Nucleus accumbens (tissue), 56 donors: ENCODE results near the gene ANGPTL8.

Experiments used
- DNase-seq, 56 donors: peaks; one replicate each; lab custom pipeline; 2025; lab: John Stamatoyannopoulos, UW

Gene ANGPTL8

DNA sequence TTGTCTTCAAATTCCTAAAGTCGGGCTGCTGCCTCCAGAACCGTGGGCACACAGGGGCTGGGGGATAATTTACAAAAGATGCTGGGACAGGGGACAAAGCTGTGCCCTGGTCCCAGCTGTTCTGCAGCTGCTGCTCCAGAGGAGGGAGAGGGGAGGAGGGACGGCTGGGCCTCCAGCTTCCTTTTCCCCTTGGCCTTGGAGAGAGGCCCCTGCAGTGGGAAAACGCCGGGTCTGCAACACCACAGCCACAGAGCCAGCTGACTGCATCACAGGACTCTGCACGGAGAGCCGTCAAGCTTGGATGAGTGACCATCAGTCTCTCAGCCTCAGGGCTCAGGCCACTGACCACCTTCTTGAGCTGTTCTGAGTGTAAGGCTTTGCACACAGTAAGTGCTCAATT, 16.8 kb downstream of the ANGPTL8 start:
- no peak for DNase-seq

DNA sequence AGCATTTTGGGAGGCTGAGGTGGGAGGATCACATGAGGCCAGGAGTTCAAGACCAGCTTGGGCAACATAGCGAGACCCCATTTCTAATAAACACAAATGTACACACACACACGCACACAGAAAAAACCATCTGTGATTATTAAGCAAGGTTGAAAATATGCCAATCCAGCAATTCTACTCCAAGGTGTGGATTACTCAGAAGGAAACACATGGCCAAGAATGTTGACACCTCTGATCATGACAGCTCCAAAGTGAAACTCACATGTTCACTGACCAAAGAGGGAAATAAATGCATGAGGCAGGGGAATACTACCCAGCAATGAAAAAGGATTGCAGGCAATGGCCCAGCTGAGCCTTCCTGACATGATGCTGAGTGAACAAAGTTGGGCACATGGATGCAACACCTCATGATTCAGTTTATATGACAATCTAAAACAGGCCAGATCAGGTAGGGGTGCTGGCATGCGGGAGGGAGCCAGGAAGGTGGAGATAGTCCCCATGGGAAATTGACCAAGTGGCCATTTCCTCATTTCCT, 18.5 kb downstream of the ANGPTL8 start:
- no peak for DNase-seq

DNA sequence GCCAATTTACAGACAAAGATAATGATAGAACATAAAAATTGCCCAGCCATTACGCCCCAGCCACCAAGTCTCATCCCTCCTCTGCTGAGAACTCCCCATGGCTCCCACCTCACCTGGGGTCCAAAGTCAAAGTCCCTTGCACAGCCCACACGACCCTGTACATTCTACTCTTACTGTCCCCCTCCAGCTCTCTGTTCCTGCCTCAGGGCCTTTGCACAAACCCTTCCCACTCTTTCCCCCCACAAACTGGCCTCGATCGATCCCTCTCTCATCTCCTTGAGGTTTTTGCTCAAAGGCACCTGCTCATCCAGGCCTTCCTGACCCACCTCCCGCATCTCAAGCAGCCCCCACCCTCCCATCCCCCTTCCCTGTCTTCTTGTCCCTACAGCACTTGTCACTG, 21.6 kb downstream of the ANGPTL8 start:
- DNase-seq, result no peak

DNA sequence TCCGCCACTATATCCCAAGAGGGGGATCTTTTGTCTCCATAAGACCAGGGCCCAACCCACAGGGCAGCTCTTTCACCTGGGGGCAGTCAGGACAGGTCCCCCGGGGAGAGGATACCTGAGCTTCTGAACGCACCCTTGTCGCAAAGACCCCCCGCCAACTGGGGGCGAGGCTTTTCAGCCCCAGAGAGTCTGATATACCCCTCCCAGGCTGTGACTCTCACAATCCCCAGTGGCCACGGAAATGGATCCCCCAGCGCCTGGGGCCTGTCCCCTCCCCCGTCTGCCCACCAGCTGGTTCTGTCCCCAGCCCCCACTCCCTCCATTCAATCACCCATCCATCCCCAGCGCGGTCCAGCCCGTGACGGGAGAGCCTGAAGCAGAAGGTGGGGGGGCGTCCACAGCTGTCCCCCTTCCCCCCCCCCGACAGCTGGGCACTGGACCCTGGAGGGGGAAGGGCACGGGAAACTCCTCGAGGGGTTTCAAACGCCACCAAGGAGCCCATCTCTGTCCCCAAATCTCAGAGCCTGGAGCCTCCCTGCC, 22.1 kb downstream of the ANGPTL8 start:
- peak in 1 of 56 donors; percentile 15 for DNase-seq

DNA sequence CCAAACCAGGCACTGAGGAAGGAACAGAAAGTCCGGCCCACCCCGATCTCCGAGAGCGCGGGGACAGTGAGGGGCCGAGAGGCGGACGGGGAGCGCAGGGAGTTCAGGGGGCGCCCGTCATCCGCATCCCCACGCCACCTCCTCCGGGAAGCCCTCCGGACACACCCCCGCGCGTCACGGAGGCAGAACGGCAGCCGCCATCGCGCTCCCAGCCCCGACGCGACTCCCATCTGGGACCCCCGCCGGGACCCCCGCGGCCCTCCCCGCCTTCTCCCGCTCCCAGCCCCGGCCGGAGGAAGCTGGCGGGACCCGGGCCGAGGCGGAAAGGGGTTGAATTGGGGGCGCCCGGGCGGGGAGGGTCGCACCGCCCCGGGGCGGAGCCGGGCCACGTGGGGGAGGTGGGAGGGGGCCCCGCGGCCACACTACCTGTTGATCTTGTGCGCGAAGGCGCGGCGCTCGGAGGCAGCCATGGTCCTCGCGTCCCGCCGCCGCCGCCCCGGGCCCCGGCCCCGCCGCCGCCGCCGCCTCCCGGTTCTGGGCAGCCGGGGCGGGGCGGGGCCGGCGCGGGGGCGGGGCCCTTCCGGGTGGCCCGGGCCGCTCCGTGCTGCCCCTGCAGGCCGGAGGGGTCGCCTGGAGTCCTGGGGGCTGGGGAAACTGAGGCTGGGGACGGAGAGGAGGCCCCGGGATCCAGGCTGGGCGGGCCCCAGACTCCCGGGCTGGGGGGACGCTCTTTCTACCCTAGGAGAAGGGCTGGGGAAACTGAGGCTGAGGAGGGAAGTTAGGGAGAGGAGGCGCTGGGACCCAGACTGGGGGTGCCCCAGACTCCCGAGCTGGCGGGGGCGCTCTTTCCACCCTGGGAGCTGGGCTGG, 22.8 kb downstream of the ANGPTL8 start, which contains the start of gene DOCK6:
Gene DOCK6 (minus strand): TSS at position 554 of the 869 bp plus-strand sequence. CDS start 84 bp downstream, at position 470.
- DNase-seq, result peak in 2 of 56 donors; percentile 23 to 25

DNA sequence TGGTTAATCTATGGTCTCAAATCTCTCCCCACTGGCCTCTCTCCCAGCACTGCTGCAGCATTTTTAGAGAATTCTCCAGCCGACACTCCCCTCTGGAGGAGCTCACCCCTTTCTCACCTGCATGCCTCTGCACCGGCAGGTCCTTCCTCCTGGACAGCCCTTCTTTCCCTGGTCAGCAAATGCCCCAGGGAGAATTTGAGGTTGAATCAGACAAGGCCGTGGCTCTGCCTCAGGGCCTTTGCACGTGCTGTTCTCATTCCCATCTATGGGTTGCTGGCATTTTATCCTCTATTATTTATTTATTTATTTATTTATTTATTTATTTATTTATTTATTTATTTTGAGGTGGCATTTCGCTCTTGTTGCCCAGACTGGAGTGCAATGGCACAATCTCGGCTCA, 24.3 kb downstream of the ANGPTL8 start:
- no peak for DNase-seq

DNA sequence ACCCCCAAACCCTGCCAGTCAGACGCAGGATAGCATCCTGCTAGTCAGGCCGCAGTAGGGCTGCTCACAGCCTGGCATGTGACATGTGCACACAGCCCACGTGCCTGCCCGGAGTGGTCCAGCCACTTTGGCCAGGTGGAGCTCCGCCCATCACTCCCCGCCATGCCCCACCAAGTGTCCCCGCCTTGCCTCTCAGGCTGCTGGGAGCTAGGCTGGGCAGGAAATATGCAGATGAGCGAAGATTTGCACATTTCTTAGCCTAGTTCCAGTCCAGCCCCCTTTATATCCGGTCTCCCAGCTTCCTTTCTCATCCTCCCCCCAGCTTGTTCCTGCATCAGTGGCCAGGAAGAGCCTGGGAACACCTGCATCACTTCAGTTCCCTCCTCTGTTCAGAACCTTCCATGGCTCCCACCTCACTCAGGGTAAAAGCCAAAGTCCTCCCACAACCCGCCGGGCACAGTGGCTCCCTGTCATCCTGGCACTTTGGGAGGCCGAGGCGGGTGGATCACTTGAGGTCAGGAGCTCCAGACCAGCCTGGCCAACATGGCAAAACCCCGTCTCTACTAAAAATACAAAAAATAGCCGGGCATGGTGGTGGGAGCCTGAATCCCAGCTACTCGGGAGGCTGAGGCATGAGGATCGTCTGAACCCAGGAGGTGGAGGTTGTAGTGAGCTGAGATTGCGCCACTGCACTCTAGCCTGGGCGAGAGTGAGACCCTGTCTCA, 25.2 kb downstream of the ANGPTL8 start:
- no peak for DNase-seq

DNA sequence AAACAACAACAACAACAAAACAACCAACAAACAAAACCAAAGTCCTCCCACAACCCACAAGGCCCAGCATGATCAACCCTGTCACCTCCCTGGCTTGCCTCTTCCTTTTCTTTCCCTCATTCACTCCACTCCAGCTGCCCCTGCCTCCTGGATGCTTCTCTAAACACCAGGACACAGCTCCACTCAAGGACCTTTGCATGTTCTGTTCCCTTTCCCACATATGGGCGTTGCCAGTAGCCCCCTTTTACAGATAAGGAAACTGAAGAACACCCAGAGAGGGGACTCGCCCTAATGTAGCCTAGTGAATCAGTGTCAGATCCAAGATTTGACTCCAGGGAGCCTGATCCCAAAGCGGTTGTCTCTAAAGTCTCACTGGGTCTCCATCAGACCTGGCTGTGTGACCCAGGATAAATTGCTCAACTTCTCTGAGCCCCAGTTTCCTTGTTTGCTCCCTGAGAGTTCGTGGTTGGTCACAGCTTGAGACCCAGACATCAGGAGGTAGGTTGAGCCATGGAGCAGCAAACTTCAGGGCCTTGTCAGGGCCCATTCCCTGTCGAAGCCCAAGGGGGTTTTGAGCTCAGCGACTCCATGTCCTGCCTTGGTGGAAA, 25.9 kb downstream of the ANGPTL8 start:
- no peak for DNase-seq

DNA sequence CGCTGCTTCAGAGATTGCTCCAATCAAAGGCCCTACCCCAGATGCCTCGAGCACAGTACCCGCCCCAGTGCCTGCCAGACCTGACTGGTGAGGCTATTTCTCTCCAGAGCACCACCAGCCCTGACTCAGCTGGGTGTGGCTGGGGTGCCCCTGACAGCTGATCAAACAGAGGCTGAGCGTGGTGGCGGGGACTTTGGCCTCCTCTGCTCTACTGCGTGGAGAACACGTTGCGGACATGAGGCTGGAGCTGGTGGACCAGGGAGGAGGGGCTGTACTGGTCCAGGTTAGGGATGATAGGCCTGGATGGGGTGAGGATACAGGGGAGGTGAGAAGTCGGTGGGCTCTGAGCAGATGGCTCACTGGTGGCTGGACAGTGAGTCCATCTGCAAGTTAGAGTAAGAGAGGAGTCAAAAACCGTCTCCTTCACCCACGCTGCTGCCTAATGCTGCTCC, 26.4 kb downstream of the ANGPTL8 start:
- no peak for DNase-seq

DNA sequence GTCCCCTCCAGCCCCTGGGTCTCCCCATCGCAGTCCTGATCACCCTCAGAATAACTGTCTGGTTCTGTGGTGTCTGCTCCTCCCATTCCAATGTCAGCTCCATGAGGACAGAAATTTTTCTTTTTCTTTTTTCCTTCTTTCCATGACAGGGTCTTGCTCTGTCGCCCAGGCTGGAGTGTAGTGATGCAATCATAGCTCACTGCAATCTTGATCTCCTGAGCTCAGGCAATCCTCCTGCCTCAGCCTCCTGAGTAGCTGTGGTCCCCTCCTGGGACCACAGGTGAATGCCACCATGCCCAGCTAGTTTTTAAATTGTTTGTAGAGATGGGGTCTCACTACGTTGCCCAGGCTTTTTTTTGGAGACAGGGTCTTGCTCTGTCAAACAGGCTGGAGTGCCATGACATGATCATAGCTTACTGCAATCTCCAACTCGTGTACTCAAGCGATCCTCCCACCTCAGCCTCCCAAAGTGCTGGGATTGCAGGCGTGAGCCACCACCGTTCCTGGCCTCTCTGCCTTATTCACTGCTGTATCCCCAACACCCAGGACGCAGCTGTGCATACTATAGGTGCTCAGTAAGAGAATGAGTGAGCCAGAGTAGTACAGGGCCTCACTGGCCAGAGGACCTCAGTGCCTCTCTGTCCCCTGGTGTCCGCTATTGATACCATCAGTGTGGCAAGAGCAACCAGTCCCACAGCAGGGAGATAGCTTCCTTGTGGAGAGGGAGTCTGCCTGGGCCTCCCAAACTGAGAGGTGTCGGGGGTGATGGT, 28.1 kb downstream of the ANGPTL8 start:
- no peak for DNase-seq

DNA sequence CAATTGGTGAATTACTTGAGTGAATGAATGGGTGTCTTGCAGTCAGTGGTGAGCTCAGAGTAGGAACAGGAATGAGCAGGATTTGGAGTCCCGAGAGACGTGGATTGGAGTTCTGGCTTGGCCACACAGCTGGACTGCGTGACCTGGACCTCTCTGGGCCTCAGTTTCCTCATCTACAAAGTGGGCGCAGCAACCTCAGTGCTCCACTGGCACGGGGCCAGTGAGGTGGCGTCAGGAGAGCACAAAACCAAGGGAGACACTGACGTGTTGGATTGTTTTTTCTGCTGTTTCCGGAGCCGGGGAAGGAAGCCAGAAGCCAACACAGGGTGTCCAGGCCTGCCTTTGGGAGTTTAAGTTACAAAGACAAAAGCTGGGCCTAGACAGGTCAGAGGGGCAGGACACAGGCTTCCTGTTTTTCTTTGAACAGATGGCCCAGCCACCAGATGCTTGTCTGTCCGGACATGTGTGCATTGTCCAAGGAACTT, 29.4 kb downstream of the ANGPTL8 start:
- peak in 7 of 56 donors; percentile 1 to 16 (median 6) for DNase-seq

DNA sequence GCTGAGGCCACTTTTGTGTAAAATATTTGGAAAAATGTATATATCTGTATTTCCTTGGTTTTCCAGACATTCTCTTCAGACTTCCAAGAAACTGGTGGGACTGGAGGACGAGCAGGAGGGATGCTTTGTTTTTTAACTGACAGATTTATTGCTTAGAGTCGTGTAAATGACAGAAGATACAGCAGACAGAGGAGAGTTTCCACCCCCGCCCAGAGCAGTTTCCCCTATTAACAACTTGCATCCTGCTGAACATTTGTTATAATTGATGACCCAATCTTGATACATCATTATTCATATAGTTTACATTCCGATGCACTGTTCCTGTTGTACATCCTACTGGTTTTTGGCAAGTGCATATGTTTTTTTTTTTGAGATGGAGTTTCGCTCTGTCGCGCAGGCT, 30.0 kb downstream of the ANGPTL8 start:
- DNase-seq, result no peak

DNA sequence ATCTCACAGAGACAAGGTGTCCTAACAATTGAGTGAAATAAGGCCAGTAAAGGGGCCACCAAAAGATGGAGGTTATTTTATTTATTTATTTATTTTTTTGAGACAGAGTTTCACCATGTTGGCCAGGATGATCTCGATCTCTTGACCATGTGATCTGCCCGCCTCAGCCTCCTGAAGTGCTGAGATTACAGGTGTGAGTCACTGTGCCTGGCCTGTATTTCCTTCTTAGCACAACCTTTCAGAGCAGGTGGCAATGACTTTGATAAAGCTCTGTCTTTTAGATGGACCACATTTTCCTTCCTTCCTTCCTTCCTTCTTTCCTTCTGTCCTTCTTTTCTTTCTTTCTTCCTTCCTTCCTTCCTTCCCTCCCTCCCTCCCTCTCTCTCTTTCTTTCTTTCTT, 33.9 kb downstream of the ANGPTL8 start:
- DNase-seq, result no peak

DNA sequence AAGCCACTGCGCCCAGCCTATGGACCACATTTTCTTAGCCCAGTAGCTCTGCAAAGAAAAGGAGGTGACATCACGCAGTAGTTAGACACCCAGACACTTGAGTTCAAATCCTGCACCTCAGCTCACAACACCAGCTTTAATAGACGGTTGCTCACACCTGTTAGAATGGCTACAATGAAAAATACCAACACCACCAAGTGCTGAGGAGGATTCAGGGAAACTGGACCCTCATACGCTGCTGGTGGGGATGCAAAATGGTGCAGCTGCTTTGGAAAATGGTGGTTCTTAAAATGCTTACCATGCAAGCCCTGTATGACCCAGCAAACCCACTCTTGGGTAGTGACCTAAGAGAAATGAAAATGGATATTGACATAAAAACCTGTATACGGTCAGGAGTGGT, 34.6 kb downstream of the ANGPTL8 start:
- no peak for DNase-seq

DNA sequence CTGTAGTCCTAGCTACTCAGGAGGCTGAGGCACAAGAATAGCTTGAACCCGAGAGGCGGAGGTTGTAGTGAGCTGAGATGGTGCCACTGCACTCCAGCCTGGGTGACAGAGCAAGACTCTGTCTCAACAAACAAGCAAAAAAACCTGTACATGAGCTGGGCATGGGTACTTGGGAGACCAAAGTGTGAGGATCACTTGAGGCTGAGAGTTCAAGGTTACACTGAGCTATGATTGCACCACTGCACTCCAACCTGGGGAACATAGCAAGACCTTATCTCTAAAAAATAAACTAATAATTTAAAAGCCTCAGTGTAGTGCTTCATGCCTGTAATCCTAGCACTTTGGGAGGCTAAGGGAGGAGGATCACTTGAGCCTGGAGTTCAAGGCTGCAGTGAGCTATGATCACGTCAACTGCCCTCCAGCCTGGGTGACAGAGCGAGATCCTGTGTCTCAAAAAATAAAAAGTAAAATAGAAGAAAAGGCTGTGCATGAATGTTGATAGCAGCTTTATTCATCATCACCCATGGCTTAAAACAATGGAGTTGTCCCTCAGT, 35.2 kb downstream of the ANGPTL8 start:
- no peak for DNase-seq

DNA sequence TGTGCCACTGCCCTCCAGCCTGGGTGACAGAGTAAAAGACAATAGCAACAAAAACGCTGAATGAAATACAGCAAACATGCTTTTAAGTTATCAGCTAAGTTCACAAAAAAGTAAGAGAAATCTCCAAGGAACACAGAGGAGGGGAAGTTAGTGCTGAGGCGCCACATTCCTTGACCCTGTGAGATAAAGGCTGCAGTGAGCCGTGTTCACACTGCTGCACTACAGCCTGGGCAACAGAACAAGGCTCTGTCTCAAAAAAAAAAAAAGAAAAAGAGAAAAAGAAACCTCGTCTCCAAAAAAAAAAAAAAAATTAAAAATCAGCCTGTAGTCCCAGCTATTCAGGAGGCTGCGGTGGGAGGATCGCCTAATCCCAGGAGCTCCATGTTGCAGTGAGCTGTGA, 39.3 kb downstream of the ANGPTL8 start:
- no peak for DNase-seq

DNA sequence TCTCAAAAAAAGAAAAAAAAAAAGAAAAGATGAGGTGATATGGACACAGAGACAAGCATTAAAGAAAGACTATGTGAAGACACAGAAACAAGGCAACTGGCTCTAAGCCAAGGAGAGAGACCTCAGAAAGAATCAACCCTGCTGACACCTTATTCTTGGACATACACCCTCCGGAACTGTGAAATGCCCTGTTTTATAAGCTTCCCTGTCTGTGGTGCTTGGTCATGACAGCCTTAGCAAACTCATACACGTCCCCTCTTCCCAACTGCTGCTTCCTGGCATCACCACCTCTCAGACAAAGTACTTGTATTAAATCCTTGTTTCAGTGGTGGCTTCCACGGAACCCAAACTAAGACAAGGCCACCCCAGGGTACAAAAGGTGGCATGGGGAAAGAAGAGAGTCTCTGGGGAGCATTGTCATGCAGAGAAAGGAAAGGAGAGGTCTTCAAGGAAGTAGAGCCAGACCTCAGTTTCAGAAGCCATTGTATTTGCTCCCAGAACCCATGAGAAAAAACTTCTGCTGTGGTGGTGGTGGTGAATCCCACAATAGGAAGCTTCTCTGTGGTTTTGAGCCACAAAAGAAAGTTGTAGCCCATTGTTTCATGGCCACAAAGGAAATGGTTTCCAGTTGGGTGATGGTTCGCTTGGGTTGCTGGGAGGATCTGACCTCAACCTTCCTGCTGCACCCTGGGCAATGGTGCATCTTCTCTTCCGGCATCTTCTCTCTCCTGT, 40.3 kb downstream of the ANGPTL8 start:
- DNase-seq, result no peak

DNA sequence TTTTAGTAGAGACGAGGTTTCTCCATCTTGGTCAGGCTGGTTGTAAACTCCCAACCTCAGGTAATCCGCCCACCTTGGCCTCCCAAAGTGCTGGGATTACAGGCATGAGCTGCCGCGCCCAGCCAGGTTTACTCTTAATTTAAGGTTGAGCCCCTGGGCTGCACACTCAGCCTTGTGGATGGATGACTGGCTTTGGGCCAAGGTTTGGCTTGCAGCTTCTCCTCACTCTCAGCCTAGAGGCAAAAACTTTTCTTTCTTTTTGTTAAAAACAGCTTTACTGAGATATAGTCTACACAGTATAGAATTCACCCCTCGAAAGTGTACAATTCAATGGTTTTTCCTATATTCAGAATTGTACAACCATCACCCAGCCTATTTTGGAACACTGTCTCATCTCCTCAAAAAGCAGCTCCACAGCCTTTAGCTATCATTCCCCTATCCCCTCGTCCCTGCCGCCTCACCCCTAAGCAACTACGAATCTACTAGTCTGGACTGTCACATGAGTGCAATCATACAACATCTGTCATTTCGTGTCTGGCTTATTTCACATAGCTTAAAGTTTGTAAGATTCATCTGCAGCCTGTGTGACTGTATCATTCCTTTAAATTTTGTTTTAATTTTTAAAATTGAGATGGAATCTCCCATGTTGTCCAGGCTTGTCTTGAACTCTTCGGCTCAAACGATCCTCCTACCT, 42.1 kb downstream of the ANGPTL8 start:
- DNase-seq, result no peak
